MCF 10A (cell line): ENCODE results near the gene TLCD3B. TPM values are rescaled to one million over a fixed set of nuclear protein-coding genes. Genes with fewer than 3 reads are reported as not detected.
"Not testable (repeated sequence)": the region's sequence is repeated elsewhere in the genome, so short reads cannot be mapped to it uniquely, and the experiment has no call there.

Source experiments
- BruUV-seq: library from RNA; stranded (reverse); fragments of 400-500 nt; replicated peaks from 2 replicates; lab custom pipeline; 2021; lab: Mats Ljungman, UMichigan
- CTCF ChIA-PET: fragments of 300-600 bp; sonication (Branson Sonifier 250); formaldehyde crosslinking; extraction: SDS; loops from one replicate; lab custom pipeline; 2021; ENCODE audit warnings: antibody characterized with exemption, inconsistent platforms; lab: Yijun Ruan, JAX
- POLR2A ChIA-PET: fragments of 300-600, 350-650 bp; sonication (Branson Sonifier 250); formaldehyde crosslinking; extraction: SDS; loops from one replicate; lab custom pipeline; 2020; ENCODE audit warnings: antibody characterized with exemption, inconsistent platforms; lab: Yijun Ruan, JAX
- DNase-seq: peaks from one replicate; pipeline ENCODE4 v3.0.0-alpha.2; 2018; ENCODE audit not compliant: unreplicated experiment
- H3K27ac Mint-ChIP-seq: one replicate; pipeline ENCODE4 v1.8.0; 2022; ENCODE audit warnings: mild to moderate bottlenecking, low read depth, mixed read lengths; ENCODE audit not compliant: unreplicated experiment
- H3K27me3 Mint-ChIP-seq: one replicate; pipeline ENCODE4 v1.8.0; 2022; ENCODE audit warnings: mixed read lengths; ENCODE audit not compliant: insufficient read depth, unreplicated experiment
- H3K36me3 Mint-ChIP-seq: one replicate; pipeline ENCODE4 v1.8.0; 2022; ENCODE audit warnings: mild to moderate bottlenecking, moderate library complexity, mixed read lengths; ENCODE audit not compliant: insufficient read depth, unreplicated experiment
- H3K4me1 Mint-ChIP-seq: one replicate; pipeline ENCODE4 v1.8.0; 2022; ENCODE audit warnings: mixed read lengths; ENCODE audit not compliant: insufficient read depth, unreplicated experiment
- H3K4me3 Mint-ChIP-seq: one replicate; pipeline ENCODE4 v1.8.0; 2022; ENCODE audit warnings: mild to moderate bottlenecking, moderate library complexity, mixed read lengths; ENCODE audit not compliant: unreplicated experiment
- H3K9me3 Mint-ChIP-seq: one replicate; pipeline ENCODE4 v1.8.0; 2022; ENCODE audit warnings: mixed read lengths; ENCODE audit not compliant: unreplicated experiment
- intact Hi-C: fragments of 100-400 bp; cut with micrococcal nuclease; formaldehyde crosslinking; loops from 2 replicates; pipeline ENCODE4 v1.14.1; 2022
- total RNA-seq: library from RNA; stranded (reverse); gene quantifications from 2 replicates; pipeline ENCODE4 v1.2.3, GENCODE V29; 2022
- TF ChIP-seq, protein P1 (sequence below): fragments of 200-600 bp; IDR thresholded peaks from one replicate; pipeline ENCODE4 v1.8.0; 2022; ENCODE audit warnings: antibody characterized with exemption, mild to moderate bottlenecking; ENCODE audit not compliant: unreplicated experiment

Gene TLCD3B
- total RNA-seq, 1 experiment from 2014 or later, result 0.21 TPM

DNA sequence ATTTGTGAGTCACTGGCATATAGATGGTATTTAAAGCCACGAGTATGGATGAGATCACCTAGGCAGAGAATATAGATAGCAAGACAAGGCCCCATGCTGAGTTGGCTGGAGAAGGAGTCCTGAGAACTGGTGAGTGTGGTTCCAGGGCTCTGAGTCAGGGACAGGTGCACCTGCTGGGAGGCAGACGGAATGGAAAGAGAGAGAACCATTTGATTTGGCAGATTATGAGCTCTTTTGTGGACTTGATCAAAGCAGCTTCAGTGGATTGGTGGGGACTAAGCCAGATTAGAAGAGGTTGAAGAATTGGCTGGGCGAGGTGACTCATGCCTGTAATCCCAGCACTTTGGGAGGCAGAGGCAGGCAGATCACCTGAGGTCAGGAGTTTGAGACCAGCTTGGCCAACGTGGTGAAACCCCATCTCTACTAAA is 12.3 kb downstream of the TLCD3B start:
- peaks cover 6% of the 10 kb centered on the region for H3K4me1 Mint-ChIP-seq
- no peaks in the 10 kb centered on the region for H3K27me3 Mint-ChIP-seq
- H3K9me3 Mint-ChIP-seq, result no peaks in the 10 kb centered on the region
- BruUV-seq, result no TSS peak
- peak; percentile 37 for DNase-seq
- ChIA-PET POLR2A (interaction anchor here (0.6 to 1.5 kb wide), 2 partner anchors 23 to 181 kb away, joined by 3 to 7 read pairs; partner anchors contain the start of genes HIRIP3 and INO80E), CTCF (interaction anchor here (0.5 to 1.8 kb wide), 9 partner anchors 12 to 1413 kb away, joined by 3 to 8 read pairs (median 4); partner anchors contain the start of gene TLCD3B)
- no peak overlapping the region for H3K27ac Mint-ChIP-seq
- intact Hi-C loops, result no loop called here
- H3K36me3 Mint-ChIP-seq, result peaks cover 6% of the 10 kb centered on the region
- TF ChIP-seq, protein P1, sequence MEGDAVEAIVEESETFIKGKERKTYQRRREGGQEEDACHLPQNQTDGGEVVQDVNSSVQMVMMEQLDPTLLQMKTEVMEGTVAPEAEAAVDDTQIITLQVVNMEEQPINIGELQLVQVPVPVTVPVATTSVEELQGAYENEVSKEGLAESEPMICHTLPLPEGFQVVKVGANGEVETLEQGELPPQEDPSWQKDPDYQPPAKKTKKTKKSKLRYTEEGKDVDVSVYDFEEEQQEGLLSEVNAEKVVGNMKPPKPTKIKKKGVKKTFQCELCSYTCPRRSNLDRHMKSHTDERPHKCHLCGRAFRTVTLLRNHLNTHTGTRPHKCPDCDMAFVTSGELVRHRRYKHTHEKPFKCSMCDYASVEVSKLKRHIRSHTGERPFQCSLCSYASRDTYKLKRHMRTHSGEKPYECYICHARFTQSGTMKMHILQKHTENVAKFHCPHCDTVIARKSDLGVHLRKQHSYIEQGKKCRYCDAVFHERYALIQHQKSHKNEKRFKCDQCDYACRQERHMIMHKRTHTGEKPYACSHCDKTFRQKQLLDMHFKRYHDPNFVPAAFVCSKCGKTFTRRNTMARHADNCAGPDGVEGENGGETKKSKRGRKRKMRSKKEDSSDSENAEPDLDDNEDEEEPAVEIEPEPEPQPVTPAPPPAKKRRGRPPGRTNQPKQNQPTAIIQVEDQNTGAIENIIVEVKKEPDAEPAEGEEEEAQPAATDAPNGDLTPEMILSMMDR, result no peak
- H3K4me3 Mint-ChIP-seq, result no peak overlapping the region

DNA sequence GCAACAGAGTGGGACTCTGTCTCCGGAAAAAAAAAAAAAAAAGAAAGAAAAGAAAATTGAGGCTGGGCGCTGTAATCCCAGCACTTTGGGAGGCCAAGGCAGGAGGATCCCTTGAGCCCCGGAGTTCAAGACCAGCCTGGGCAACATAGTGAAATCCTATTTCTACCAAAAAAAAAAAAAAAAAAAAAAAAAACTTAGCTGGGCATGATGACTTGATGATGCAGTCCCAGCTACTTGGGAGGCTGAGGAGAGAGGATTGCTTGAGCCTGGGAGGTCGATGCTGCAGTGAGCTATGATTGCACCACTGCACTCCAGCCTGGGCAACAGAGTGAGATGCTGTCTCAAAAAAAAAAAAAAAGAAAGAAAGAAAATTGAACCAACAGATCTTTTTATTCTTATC is 13.1 kb downstream of the TLCD3B start:
- H3K27ac Mint-ChIP-seq, intact Hi-C loops, H3K4me3 Mint-ChIP-seq, POLR2A ChIA-PET, H3K27me3 Mint-ChIP-seq, H3K9me3 Mint-ChIP-seq, BruUV-seq, H3K36me3 Mint-ChIP-seq, DNase-seq, H3K4me1 Mint-ChIP-seq: not testable (repeated sequence)
- CTCF ChIA-PET, result interaction anchor here (0.6 to 2.1 kb wide), 4 partner anchors 14 to 1414 kb away, joined by 3 to 8 read pairs (median 7); no protein-coding TSS in a partner anchor

DNA sequence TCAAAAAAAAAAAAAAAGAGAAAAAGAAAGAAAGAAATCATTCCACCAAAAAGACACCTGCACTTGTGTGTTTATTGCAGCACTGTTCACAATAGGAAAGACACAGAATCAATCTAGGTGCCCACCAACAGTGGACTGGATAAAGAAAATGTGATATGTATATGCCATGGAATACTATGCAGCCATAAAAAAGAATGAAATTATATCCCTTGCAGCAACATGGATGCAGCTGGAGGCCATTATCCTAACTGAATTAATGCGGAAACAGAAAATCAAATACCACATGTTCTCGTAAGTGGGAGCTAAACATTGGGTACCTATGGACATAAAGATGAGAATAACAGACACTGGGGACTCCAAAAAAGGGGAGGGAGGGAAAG is 13.8 kb downstream of the TLCD3B start:
- no peak overlapping the region for H3K4me3 Mint-ChIP-seq
- DNase-seq, result no peak
- BruUV-seq, result no TSS peak
- POLR2A ChIA-PET, result interaction anchor here (0.7 kb wide), 1 partner anchor 38 kb away, joined by 3 read pairs; no protein-coding TSS in a partner anchor
- intact Hi-C loops, result no loop called here
- H3K9me3 Mint-ChIP-seq, result no peaks in the 10 kb centered on the region
- CTCF ChIA-PET, result interaction anchor here (0.7 to 2.1 kb wide), 3 partner anchors 12 to 132 kb away, joined by 5 to 8 read pairs (median 5); no protein-coding TSS in a partner anchor
- H3K27me3 Mint-ChIP-seq, result peaks cover 2% of the 10 kb centered on the region
- peaks cover 6% of the 10 kb centered on the region for H3K36me3 Mint-ChIP-seq
- H3K4me1 Mint-ChIP-seq, result peaks cover 6% of the 10 kb centered on the region
- TF ChIP-seq, protein P1, result no peak
- no peak overlapping the region for H3K27ac Mint-ChIP-seq

DNA sequence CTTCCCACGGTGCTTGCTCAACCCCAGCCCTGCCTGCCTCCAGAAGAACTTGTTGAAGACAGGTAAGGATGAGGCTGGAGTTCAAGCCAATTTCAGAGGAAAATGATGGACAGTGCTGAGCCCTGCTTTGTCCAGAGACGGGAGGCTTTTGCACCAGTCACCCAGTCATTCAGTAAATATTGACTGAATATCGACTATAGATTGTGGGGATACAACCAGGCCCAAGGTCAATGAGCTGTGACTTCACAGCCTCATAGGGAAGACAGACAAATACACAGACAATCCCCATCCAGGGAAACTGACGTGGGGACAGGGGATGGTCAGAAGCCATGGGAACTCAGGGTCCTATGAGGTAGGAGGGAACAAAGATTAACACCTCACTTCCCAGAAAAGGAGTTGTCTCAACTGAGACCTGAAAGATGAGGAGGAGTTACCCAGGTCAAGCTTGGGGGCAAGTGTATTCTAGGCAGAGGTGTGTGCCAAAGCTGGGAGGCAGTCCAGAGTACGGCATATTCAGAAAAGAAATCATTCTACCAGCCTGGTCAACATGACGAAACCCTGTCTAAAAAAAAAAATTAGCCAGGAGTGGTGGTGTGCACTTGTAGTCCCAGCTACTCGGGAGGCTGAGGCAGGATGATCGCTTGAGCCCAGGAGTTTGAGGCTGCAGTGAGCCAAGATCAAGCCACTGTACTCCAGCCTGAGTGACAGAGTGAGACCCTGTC is 14.4 kb downstream of the TLCD3B start:
- POLR2A ChIA-PET, result interaction anchor here (0.7 kb wide), 1 partner anchor 39 kb away, joined by 3 read pairs; no protein-coding TSS in a partner anchor
- Mint-ChIP-seq H3K4me1 (peaks cover 6% of the 10 kb centered on the region), H3K27me3 (peaks cover 8% of the 10 kb centered on the region), H3K27ac (no peak overlapping the region), H3K4me3 (no peak overlapping the region), H3K36me3 (peaks cover 6% of the 10 kb centered on the region), H3K9me3 (no peaks in the 10 kb centered on the region)
- TF ChIP-seq, protein P1, result no peak
- BruUV-seq, result no TSS peak
- intact Hi-C loops, result no loop called here
- CTCF ChIA-PET, result interaction anchor here (0.7 to 2.1 kb wide), 3 partner anchors 11 to 131 kb away, joined by 5 to 8 read pairs (median 5); no protein-coding TSS in a partner anchor
- no peak for DNase-seq

DNA sequence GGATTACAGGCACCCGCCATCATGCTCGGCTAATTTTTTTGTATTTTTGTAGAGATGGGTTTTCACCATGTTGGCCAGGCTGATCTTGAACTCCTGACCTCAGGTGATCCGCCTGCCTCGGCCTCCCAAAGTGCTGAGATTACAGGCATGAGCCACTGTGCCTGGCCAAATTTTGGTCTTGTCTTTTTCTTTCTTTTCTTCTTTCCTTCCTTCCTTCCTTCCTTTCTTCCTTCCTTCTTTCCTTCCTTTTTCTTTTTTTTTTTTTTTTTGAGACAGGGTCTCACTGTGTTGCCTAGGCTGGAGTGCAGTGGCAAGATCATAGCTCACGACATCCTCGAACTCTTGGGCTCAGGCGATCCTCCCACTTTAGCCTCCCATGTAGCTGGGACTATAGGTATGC is 15.6 kb downstream of the TLCD3B start:
- ChIA-PET POLR2A (interaction anchor here (1.0 kb wide), 1 partner anchor 20 kb away, joined by 4 read pairs; the partner anchor contains the start of genes HIRIP3 and INO80E), CTCF (interaction anchor here (0.9 to 1.1 kb wide), 3 partner anchors 11 to 316 kb away, joined by 3 read pairs; no protein-coding TSS in a partner anchor)
- H3K9me3 Mint-ChIP-seq, H3K36me3 Mint-ChIP-seq, H3K4me3 Mint-ChIP-seq, BruUV-seq, H3K27ac Mint-ChIP-seq, H3K4me1 Mint-ChIP-seq, DNase-seq, intact Hi-C loops: not testable (repeated sequence)
- H3K27me3 Mint-ChIP-seq, result peaks cover 21% of the 10 kb centered on the region

DNA sequence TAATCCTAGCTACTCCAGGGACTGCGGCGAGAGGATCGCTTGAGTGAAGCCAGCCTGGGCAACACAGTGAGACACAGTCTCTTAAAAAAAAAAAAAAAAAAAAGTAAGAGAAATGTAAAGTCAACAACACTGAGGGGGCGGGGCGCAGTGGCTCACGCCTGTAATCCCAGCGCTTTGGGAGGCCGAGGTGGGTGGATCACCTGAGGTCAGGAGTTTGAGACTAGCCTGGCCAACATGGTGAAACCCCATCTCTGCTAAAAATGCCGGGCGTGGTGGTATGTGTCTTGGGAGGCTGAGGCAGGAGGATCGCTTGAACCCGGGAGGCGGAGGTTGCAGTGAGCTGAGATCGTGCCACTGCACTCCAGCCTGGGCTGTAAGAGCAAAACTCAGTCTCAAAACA is 18.5 kb downstream of the TLCD3B start:
- H3K36me3 Mint-ChIP-seq, intact Hi-C loops, POLR2A ChIA-PET, H3K4me3 Mint-ChIP-seq, H3K4me1 Mint-ChIP-seq, H3K27ac Mint-ChIP-seq, H3K9me3 Mint-ChIP-seq, DNase-seq, BruUV-seq: not testable (repeated sequence)
- CTCF ChIA-PET, result interaction anchor here (0.6 to 1.3 kb wide), 2 partner anchors 19 to 163 kb away, joined by 4 to 9 read pairs; partner anchors contain the start of gene TLCD3B
- H3K27me3 Mint-ChIP-seq, result peaks cover 27% of the 10 kb centered on the region
